T-helper 2 cell treated with Interferon-gamma antibody and Interleukin-4, amounts not matched to agents 100 ng/mL and 5 ng/mL, for 36 hours (primary cell): ENCODE results near the gene OTUD7B. TPM values are rescaled to one million over a fixed set of nuclear protein-coding genes. Genes with fewer than 3 reads are reported as not detected.

Source experiments
- intact Hi-C: fragments of 100-400 bp; cut with micrococcal nuclease; formaldehyde crosslinking; loops from one replicate; pipeline ENCODE4 v1.15.1; 2023
- total RNA-seq: library from RNA; stranded (reverse); gene quantifications from 2 replicates; pipeline ENCODE4 v1.2.3, GENCODE V29; 2022

Gene OTUD7B
- total RNA-seq, 1 donor from 2014 or later, result 9.0 TPM

DNA sequence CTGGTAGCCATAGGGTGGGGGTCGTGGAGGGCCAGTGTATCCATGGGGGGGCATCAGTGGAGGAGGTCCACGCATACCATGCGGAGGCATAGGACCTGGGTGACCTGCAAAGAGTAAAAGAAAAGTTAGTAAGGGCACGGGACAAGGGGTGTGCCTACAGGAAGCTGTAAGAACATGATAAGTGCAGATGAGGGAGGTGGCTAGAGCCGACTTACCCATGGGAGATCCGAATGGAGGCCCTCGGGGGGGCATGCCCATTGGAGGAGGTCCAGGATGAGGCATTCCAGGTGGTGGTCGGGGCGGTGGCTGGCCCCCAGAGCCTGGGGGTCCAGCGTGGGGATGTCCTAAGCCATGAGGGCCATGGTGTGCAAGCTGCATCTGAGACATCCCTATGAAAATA, 86.9 kb downstream of the OTUD7B start:
- intact Hi-C loops, result no loop called here

DNA sequence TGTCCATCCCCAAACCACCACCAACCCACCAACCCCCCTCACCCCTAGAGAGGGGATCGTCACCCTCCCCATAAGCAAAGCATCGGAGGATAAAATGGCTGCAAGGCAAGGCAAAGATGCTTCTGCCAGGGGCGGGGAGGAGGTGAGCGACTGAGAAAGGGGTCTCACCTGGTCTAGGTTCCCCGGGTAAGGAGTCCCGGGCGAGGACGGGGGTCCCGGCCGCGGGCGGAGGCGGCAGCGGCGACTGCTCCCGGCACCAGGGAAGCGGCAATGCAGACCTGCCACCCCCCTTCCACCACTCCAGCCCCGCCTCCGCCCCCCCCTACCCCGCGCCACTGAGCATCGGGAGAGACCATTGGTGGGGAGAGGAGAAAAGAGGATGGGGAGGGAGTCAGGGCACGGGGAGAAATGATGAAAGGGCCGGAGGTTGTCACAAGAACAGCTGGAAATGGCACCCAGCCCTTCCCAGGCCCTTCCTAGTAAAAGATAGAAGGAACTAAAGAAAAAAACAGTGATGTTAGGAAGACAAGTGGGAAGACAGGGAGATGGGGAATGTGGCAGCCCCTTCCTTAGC, 92.9 kb downstream of the OTUD7B start, which contains the start of gene SV2A:
TSS of gene SV2A (minus strand) at position 274 of the 574 bp plus-strand sequence. CDS start 4,004 bp downstream, outside the sequence.
- intact Hi-C loops, result no loop called here

DNA sequence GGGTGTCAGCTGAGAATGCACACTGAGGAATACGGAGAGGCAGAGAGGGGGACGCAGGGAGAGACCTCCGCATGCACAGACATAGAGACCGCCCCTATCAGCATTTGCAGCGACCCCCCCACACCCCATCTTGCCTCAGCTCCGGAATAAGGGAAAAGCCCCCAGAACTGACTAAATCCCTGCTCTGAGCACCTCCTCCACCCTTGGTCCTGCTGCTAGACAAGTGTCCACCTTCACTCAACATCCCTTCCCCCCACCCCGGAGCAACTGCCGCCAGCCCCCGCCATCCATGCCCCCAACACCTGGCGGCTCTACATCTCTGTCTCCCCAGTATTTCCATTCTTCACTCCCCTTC, 93.7 kb downstream of the OTUD7B start:
- intact Hi-C loops, result no loop called here

DNA sequence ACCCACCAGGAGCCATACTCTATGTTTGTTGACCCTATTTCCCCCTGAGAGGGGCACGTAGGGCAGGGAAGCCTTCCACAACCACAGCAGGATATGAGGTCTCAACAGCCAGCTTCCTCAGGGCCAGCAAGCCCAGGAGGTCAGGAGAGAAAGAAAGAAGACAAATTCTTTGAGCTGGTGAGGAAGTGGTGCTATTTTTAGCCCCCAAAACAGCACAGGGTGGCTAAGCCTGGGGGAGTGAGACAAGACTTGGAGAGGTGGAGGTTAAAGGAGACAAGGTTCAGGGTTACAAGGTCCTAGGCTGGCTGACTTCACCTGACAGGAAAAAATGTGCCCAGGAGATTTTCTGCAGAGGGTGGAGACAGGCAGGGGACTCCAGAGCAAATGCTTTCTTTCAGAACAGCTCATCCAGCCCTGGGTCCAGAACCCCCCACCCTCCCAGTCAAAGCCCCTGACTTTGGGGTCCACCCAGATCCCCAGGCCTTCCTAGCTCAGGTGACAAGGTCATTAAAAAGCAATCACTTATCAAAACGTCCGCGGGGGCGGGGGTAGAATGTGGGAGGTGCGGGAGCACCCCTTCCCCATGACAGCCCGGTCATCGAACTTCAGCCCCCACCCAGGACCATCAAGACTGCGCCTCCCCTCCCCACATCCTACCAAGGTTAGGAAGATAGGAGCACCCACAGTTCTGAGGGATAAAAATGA, 94.2 kb downstream of the OTUD7B start:
- intact Hi-C loops, result no loop called here

DNA sequence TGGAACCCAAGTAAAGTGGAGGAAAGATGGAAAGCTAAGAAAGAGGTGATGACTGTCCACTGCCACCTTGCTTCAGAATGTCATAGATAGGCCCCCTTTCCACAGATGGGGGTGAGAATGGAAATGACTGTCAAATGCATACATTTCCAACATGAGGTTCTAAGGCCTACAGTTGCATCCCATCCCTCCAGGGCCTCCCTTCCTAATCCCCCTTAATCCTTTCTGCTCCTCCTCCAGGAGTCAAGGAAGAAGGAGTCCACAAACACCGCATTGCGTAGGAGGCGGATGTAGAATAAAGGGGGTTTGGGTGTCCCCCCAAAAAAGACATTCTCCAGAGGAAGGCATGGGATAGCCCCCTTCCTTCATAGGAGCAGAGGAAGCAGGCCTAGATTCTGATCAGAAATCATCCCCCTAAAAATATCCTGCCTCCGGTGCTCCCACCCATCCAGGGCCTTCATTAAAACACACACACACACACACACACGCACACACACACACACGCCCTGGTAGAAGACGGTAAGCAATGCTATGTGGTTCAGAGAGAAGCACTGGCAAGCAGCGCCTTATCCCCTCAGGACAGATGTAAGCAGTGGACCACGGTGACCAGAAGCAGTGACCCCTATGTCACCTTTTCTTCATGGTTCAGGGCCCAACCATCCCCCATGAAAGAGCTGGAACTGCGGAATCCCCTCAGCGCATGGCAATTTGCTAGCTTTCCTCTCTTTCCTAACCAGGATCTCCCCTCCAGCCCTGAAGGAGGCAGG, 94.9 kb downstream of the OTUD7B start:
- intact Hi-C loops, result no loop called here

DNA sequence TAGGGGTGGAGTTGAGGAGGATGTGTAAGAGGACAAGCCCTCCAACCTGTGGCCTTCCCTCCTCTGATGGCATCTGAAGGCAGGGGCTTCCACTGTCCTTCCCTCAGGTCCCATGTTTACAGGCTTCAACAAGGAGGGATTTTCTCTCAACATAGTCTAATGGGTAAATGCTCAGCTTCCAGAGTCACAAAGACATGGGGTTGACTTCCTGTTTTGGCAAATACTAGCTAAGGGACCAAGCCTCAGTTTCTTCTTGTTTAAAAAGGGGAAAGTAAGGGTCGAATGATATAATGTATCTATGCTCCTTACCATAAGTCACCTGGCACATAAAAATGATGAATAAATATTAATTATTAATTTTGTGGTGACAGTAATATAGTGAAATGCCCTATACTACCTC, 96.0 kb downstream of the OTUD7B start:
- intact Hi-C loops, result no loop called here

DNA sequence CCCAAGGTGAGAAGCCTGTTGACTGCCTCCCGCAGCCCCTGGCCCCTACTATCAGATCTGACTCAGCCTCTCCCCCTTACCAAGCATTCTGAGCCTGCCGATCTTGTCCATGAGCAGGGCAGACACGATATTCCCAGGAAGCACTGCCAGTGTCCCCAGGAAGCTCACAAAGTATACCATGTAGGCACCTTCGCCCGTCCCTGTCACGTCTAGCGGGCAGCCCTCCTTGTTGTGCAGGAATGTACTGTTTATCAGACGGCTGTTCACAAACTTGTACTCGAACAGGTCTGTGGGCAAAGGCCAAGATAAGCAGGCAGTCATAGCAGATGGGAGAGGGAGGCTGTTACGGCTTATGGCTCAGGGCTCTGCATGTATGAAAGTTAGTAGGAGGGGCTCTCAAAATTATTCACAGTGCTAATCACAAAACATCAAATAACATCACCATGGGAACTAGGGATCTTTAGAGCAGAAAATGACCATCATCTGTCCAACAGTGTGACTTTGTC, 103.9 kb downstream of the OTUD7B start:
- intact Hi-C loops, result no loop called here

DNA sequence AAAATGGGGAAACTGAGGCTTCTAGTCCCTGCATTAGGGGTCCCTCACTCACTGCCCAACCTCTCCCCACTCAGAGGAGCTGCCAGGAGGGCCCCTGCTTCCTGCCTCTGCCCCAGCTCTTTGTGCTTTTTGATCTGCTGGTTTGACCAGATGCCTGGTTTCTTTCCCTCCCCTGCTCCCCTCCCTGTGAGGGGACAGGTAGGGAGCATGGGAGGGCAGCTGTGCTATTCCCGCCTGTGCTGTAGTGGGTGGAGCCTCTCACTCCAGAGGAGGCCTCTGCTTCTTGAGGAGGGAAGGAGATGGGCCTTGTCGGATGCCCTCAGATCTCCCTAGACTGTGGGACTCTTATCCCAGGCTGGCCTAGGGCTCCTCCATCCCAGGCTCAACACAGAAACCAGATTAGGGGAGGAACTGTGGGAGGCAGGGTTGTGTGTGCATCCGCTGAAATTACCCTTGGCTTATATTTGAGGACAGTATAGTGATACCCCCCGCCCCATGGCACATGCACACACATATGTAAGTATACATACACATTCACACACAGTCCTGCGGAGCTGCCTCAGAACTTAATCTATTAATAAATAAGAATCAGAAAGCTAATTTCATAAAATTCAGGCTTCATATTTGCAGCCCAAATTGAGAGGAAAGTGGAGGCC, 106.6 kb downstream of the OTUD7B start:
- intact Hi-C loops, result no loop called here

DNA sequence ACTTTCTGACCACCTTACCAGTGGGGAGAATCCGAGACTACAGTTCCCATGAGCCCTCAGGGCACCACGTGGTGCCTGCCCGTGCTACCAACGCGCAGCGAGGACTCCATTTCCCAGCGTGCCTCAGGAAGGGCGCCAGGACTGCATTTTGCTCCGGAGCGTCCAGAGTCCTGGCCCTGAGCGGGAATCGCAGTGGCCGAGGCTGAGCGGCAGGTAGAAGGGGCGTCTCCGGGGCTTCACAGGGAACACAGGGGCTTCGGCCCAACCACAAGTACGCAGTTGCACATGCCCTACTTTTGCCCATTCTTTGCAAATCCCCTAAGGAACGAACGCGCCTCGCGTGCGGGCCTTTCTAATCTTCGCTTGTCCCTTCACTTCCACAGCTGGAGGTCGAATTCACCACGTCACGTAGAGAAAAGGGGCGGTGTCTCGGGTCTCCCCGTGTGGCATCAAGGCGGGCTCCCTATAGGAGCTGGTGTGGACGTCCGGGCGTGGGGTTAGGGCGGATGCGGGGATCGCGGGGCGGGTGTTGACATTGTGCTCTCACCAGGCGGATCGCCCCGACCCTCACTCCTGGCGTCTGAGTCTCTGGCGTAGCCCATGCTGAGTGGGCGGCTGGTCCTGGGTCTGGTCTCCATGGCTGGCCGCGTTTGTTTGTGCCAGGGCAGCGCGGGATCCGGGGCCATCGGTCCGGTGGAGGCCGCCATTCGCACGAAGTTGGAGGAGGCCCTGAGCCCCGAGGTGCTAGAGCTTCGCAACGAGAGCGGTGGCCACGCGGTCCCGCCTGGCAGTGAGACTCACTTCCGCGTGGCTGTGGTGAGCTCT, 110.9 kb downstream of the OTUD7B start, which contains the start of gene BOLA1:
TSS of gene BOLA1 (plus strand) at position 109 of the 825 bp plus-strand sequence. CDS start at position 601, 492 bp downstream.
- intact Hi-C loops, result loop anchor here (1.0 kb wide), 2 partner anchors 11 to 28 kb away; partner anchors contain the start of gene SF3B4

DNA sequence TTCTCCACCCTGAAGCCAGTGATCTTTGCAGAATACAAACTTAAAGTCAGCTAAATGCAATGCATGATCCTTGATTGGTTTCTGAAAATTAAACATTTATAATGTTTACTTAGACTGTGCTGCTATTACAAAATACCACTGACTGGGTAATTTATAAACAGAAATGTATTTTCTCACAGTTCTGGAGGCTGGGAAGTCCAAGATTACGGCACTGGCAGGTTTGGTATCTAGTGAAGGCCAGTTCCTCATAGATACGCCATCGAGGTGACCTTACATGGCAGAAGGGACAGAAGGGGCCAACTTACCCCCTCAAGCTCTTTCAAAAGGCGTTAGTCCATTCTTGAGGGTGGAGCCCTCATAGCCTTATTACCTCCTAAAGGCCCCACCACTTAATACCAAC, 114.0 kb downstream of the OTUD7B start:
- intact Hi-C loops, result no loop called here

DNA sequence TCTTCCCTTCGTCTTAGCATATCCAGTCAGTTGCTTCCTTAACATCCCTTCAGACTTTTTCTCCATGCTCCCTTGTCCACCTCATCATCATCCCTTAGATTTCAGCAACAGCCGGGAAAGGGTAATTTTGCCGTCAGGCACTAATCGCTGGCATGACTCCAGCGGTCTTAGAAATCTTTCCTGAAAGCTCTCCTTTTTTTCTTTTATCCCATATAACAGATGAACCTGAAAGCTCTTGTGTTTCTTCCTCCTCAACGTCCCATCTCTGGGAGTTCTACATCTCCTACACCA, 121.6 kb downstream of the OTUD7B start:
- intact Hi-C loops, result loop anchor here (1.0 to 2.0 kb wide), 6 partner anchors 10 to 346 kb away; partner anchors contain the start of genes BOLA1 and VPS45

DNA sequence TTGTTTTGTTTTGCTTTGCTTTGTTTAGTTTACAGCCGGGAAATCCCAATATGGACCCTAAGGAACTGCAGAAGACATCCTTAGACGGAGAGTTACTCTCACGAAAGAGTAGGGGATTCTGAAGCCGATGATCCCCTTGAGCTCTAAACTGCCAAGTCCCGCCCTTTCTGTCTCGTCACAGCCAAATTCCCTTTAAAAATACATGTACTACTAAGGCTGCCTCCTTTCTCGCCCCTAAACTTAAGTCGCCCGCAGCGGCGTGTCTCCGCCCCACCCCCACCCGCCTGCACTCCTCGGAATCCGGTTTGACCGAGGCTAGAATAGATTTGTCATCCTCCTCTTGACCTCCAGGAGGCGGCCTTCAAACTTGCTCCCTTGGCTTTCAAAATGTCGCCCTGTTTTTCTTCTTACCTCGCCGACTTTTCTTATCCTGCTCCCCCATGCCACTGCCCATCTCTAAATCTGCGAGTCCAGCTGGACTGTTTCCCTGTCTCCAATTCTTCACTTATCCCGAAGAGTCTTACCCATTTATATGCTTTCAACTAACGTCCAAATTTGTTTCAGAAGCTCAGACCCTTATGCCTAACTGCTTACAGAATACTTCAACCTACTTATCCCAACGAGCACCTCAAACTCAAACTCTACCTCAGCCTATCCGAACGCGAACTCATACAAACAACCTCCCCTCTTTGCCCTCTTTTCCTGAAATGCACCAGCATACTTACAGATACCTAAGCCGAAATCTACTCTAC, 122.1 kb downstream of the OTUD7B start:
- intact Hi-C loops, result loop anchor here (1.0 to 2.0 kb wide), 6 partner anchors 11 to 346 kb away; partner anchors contain the start of genes BOLA1 and VPS45

Other genes with a start within 250 kb of the OTUD7B start
- gene FCGR1A, start 228.0 kb downstream of the OTUD7B start, total RNA-seq, result not detected in 2 replicates
- 16.3 and 17.9 TPM in 2 replicates for gene BOLA1, start 111.2 kb downstream of the OTUD7B start, total RNA-seq
- 16.0 and 17.5 TPM in 2 replicates for gene SV2A, start 92.9 kb downstream of the OTUD7B start, total RNA-seq
- gene SF3B4, start 82.9 kb downstream of the OTUD7B start, total RNA-seq, result 107 and 114 TPM in 2 replicates
- gene MTMR11, start 73.8 kb downstream of the OTUD7B start, total RNA-seq, result 5.4 and 6.8 TPM in 2 replicates
- 29.6 and 32.7 TPM in 2 replicates for gene VPS45, start 57.0 kb upstream of the OTUD7B start, total RNA-seq
- gene PLEKHO1, start 139.2 kb upstream of the OTUD7B start, total RNA-seq, result 70.0 and 71.3 TPM in 2 replicates
- 170 and 171 TPM in 2 replicates for gene ANP32E, start 225.4 kb upstream of the OTUD7B start, total RNA-seq
- gene CA14, start 247.0 kb upstream of the OTUD7B start, total RNA-seq, result not detected in 2 replicates